ENCODE data around the gene DHRS3.
A peak's percentile ranks its signal among the peaks of the same experiment; 100 is the strongest.
"Not testable (repeated sequence)": the region's sequence is repeated elsewhere in the genome, so short reads cannot be mapped to it uniquely, and the experiment has no call there.

Gene DHRS3

GRCh38 chr1:12657060-12657884 is 39.3 kb upstream of the DHRS3 start:
- DNase-seq (ENCODE audit: low read depth): no peak
- TF ChIP-seq CTCF (IDR thresholded peaks at IDR 0.05; ENCODE audit: control insufficient read depth, extremely low read depth, insufficient read depth): no peak
- no peak overlapping the region for H3K4me3 ChIP-seq (ENCODE audit: low read depth, low read length)

GRCh38 chr1:12656575-12656974 is 38.6 kb upstream of the DHRS3 start:
- no peak overlapping the region for H3K4me3 ChIP-seq (ENCODE audit: low read depth, low read length)
- no peak for DNase-seq (ENCODE audit: low read depth)
- no peak for TF ChIP-seq CTCF (IDR thresholded peaks at IDR 0.05; ENCODE audit: control insufficient read depth, extremely low read depth, insufficient read depth)

- no peak for TF ChIP-seq CTCF (IDR thresholded peaks at IDR 0.05; ENCODE audit: control insufficient read depth, extremely low read depth, insufficient read depth)
- no peak overlapping the region for H3K4me3 ChIP-seq (ENCODE audit: low read depth, low read length)
Measured at GRCh38 chr1:12654657-12655056, 36.6 kb upstream of the DHRS3 start.

GRCh38 chr1:12654004-12654567 is 36.1 kb upstream of the DHRS3 start:
- no peak overlapping the region for H3K4me3 ChIP-seq (ENCODE audit: low read depth, low read length)
- peak; percentile 34 for DNase-seq (ENCODE audit: low read depth)
- no peak for TF ChIP-seq CTCF (IDR thresholded peaks at IDR 0.05; ENCODE audit: control insufficient read depth, extremely low read depth, insufficient read depth)

More at GRCh38 chr1:12654657-12655056, 36.6 kb upstream of the DHRS3 start:
- DNase-seq (ENCODE audit: low read depth): no peak

GRCh38 chr1:12649971-12650421 is 32.0 kb upstream of the DHRS3 start:
- TF ChIP-seq CTCF (IDR thresholded peaks at IDR 0.05; ENCODE audit: control insufficient read depth, extremely low read depth, insufficient read depth): no peak
- no peak overlapping the region for H3K4me3 ChIP-seq (ENCODE audit: low read depth, low read length)
- DNase-seq (ENCODE audit: low read depth): no peak

GRCh38 chr1:12648741-12649140 is 30.7 kb upstream of the DHRS3 start:
- H3K4me3 ChIP-seq (ENCODE audit: low read depth, low read length): no peak overlapping the region
- DNase-seq (ENCODE audit: low read depth): no peak
- TF ChIP-seq CTCF (IDR thresholded peaks at IDR 0.05; ENCODE audit: control insufficient read depth, extremely low read depth, insufficient read depth): no peak

- H3K4me3 ChIP-seq (ENCODE audit: low read depth, low read length); DNase-seq (ENCODE audit: low read depth): not testable (repeated sequence)
Measured at GRCh38 chr1:12645401-12645800, 27.4 kb upstream of the DHRS3 start.
